Brain microvascular endothelial cell (primary cell): ENCODE data around the gene ECM2.

Experiments
- DNase-seq: peaks from one replicate; pipeline ENCODE4 v3.0.0-alpha.2; 2020
- H3K27ac ChIP-seq: fragments of 250-450 bp; sonication (Bioruptor Pico); 2 replicates; pipeline ENCODE4 v1.5.1; 2020; ENCODE audit warnings: mild to moderate bottlenecking, moderate library complexity
- H3K27me3 ChIP-seq: fragments of 250-450 bp; sonication (Bioruptor Pico); replicated peaks from 2 replicates; pipeline ENCODE4 v1.5.1; 2020; ENCODE audit warnings: mild to moderate bottlenecking
- H3K36me3 ChIP-seq: fragments of 250-450 bp; sonication (Bioruptor Pico); replicated peaks from 2 replicates; pipeline ENCODE4 v1.5.1; 2020; ENCODE audit warnings: mild to moderate bottlenecking
- H3K4me3 ChIP-seq: 2 replicates; pipeline ENCODE4 v1.5.1; 2011; ENCODE audit warnings: low read depth, mild to moderate bottlenecking, control low read depth, low read length, moderate library complexity
- CTCF ChIP-seq: IDR thresholded peaks from 2 replicates; pipeline ENCODE4 v1.5.1; 2011; ENCODE audit warnings: low read depth, mild to moderate bottlenecking, moderate library complexity, low read length, control low read depth, inconsistent platforms; ENCODE audit errors: missing control alignments
- in situ Hi-C: cut with HindIII; loops from 2 replicates; pipeline ENCODE4 v1.10.0; 2017; ENCODE audit warnings: low sequenced_read_pairs, low pct_ligation_motif_present

Gene ECM2

DNA sequence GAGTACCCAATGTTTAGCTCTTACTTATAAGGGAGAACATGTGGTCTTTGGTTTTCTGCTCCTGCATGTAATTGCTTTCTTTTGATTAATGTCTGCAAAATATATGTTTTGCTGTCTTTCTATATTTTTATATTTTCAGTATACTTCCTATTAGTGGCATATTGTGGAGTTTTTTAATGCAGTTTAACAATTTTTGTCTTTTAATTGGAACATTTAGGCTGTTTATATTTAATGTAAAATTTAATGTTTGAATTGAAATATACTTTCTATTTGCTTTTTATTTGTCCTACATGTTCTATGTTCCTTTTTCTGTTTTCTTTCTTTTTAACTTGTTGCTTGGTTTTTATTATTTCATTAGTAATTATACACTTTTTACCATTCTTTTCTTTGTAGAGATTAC lies 4.9 kb downstream of the ECM2 start:
- Histone ChIP-seq H3K4me3 (no peak overlapping the region), H3K27me3 (no peaks in the 10 kb centered on the region), H3K36me3 (no peaks in the 10 kb centered on the region), H3K27ac (no peak overlapping the region)
- in situ Hi-C loops: no loop called here
- no peak for DNase-seq
- no peak for TF ChIP-seq CTCF

- in situ Hi-C loops: no loop called here
- TF ChIP-seq CTCF: no peak
- no peak for DNase-seq
Measured at GRCh38 chr9:92529124-92529523, 6.7 kb downstream of the ECM2 start.

DNA sequence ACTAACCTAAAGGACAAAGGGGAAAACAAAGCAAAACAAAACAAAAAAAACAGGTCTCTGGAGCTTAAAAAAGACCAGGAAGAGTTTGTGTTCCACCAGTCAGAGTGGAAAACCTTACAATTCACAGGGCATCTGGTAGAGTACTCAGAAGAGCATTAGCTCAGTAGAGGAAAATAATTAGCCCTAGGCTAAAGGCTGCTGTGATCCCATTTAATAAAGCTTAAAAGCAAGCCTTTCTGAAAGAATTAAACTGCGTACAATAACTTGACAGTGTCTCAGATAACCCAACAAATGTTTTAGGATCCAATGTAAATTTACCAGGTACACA lies 7.3 kb downstream of the ECM2 start:
- Histone ChIP-seq H3K27ac (no peak overlapping the region), H3K4me3 (no peak overlapping the region), H3K27me3 (no peaks in the 10 kb centered on the region), H3K36me3 (no peaks in the 10 kb centered on the region)
- DNase-seq: no peak
- in situ Hi-C loops: no loop called here
- TF ChIP-seq CTCF: no peak

More at GRCh38 chr9:92529124-92529523, 6.7 kb downstream of the ECM2 start:
- Histone ChIP-seq H3K36me3 (no peaks in the 10 kb centered on the region), H3K27me3 (no peaks in the 10 kb centered on the region), H3K27ac (no peak overlapping the region), H3K4me3 (no peak overlapping the region)

GRCh38 chr9:92527832-92528521 lies 7.8 kb downstream of the ECM2 start:
- no peak overlapping the region for H3K4me3 ChIP-seq
- no peak for DNase-seq
- TF ChIP-seq CTCF: no peak
- in situ Hi-C loops: no loop called here
- no peaks in the 10 kb centered on the region for H3K27me3 ChIP-seq
- no peak overlapping the region for H3K27ac ChIP-seq
- no peaks in the 10 kb centered on the region for H3K36me3 ChIP-seq

GRCh38 chr9:92527291-92527828 lies 8.4 kb downstream of the ECM2 start:
- in situ Hi-C loops: no loop called here
- DNase-seq: no peak
- TF ChIP-seq CTCF: no peak
- H3K27ac ChIP-seq: no peak overlapping the region
- H3K4me3 ChIP-seq: no peak overlapping the region
- H3K36me3 ChIP-seq: no peaks in the 10 kb centered on the region
- H3K27me3 ChIP-seq: no peaks in the 10 kb centered on the region

- TF ChIP-seq CTCF: no peak
- H3K27ac ChIP-seq: no peak overlapping the region
- H3K4me3 ChIP-seq: no peak overlapping the region
- H3K27me3 ChIP-seq: no peaks in the 10 kb centered on the region
- in situ Hi-C loops: no loop called here
- DNase-seq: no peak
- no peaks in the 10 kb centered on the region for H3K36me3 ChIP-seq
Measured at GRCh38 chr9:92525306-92525705, 10.5 kb downstream of the ECM2 start.
